SJSA1 (cell line): Measurements from ENCODE around the gene CLCN3. TPM values are rescaled to one million over a fixed set of nuclear protein-coding genes. Genes with fewer than 3 reads are reported as not detected.
"Not testable (repeated sequence)": the region's sequence is repeated elsewhere in the genome, so short reads cannot be mapped to it uniquely, and the experiment has no call there.

Source experiments
- DNase-seq, 2 experiments: peaks; one replicate each; pipeline ENCODE4 v3.0.0-alpha.2; 2015 to 2020; ENCODE audit warnings: low spot score in 2 of 2, low read depth in 1 of 2
- H3K27ac ChIP-seq: fragments of 250-450 bp; sonication (Bioruptor Pico); 2 replicates; pipeline ENCODE4 v1.5.1; 2020; ENCODE audit warnings: mild to moderate bottlenecking, moderate library complexity
- H3K27me3 ChIP-seq: fragments of 250-450 bp; sonication (Bioruptor Pico); replicated peaks from 2 replicates; pipeline ENCODE4 v1.5.1; 2020; ENCODE audit warnings: mild to moderate bottlenecking, moderate library complexity
- H3K36me3 ChIP-seq: fragments of 250-450 bp; sonication (Bioruptor Pico); 2 replicates; pipeline ENCODE4 v1.5.1; 2020; ENCODE audit warnings: mild to moderate bottlenecking
- H3K4me1 ChIP-seq: fragments of 250-450 bp; sonication (Bioruptor Pico); replicated peaks from 2 replicates; pipeline ENCODE4 v1.6.1; 2021; ENCODE audit warnings: mild to moderate bottlenecking
- H3K4me3 ChIP-seq: fragments of 250-450 bp; sonication (Bioruptor Pico); 2 replicates; pipeline ENCODE4 v1.5.1; 2020; ENCODE audit warnings: mild to moderate bottlenecking
- H3K9me3 ChIP-seq: fragments of 250-450 bp; sonication (Bioruptor Pico); replicated peaks from 2 replicates; pipeline ENCODE4 v1.5.1; 2020; ENCODE audit warnings: mild to moderate bottlenecking
- total RNA-seq: library from RNA; depleted of rRNA; stranded (reverse); fragments of >200 nt; shearing (Covaris generic); gene quantifications from 2 replicates; pipeline ENCODE4 v1.2.3, GENCODE V29; 2014; rRNA removed

The CLCN3 gene
- total RNA-seq, 1 experiment from 2014 or later: 19.9 TPM

GRCh38 chr4:169765835-169766234 lies 145.5 kb downstream of the CLCN3 start:
- no peaks in the 10 kb centered on the region for H3K27me3 ChIP-seq
- no peaks in the 10 kb centered on the region for H3K9me3 ChIP-seq
- no peak overlapping the region for H3K27ac ChIP-seq
- no peak overlapping the region for H3K4me3 ChIP-seq
- no peaks in the 10 kb centered on the region for H3K4me1 ChIP-seq
- no peak for DNase-seq
- no peaks in the 10 kb centered on the region for H3K36me3 ChIP-seq

- Histone ChIP-seq H3K27ac (no peak overlapping the region), H3K27me3 (no peaks in the 10 kb centered on the region), H3K4me3 (no peak overlapping the region), H3K4me1 (no peaks in the 10 kb centered on the region), H3K9me3 (no peaks in the 10 kb centered on the region), H3K36me3 (no peaks in the 10 kb centered on the region)
- DNase-seq: no peak
Measured at GRCh38 chr4:169766741-169767140, 146.4 kb downstream of the CLCN3 start.

GRCh38 chr4:169768385-169768784 lies 148.0 kb downstream of the CLCN3 start:
- Histone ChIP-seq H3K9me3 (no peaks in the 10 kb centered on the region), H3K27me3 (no peaks in the 10 kb centered on the region), H3K4me1 (no peaks in the 10 kb centered on the region), H3K27ac (no peak overlapping the region), H3K36me3 (no peaks in the 10 kb centered on the region), H3K4me3 (no peak overlapping the region)
- DNase-seq: no peak

DNA sequence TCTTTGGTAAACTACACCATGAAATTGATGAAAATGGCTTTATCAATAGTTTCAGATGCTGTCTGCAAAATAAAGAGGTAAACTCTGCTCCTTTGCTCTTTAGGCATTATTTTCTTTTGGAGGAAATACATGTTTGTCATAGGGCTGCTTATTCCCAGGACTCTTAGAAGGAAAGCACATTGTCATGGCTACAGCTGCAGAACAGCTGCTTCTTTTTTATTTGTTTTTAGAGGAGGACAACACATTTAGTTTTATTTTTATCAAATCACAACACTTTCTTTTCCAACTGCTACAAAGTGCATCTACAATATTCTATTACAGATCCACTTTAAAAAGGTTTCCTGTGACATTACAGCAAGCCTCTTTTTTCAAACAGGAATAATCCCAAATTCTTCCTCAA lies 150.0 kb downstream of the CLCN3 start:
- Histone ChIP-seq H3K27me3 (no peaks in the 10 kb centered on the region), H3K4me3 (no peak overlapping the region), H3K27ac (no peak overlapping the region), H3K9me3 (no peaks in the 10 kb centered on the region), H3K36me3 (no peaks in the 10 kb centered on the region), H3K4me1 (no peaks in the 10 kb centered on the region)
- no peak for DNase-seq

- not testable (repeated sequence) for H3K9me3 ChIP-seq, H3K4me3 ChIP-seq, DNase-seq, H3K4me1 ChIP-seq, H3K36me3 ChIP-seq, H3K27me3 ChIP-seq, H3K27ac ChIP-seq
Measured at GRCh38 chr4:169771556-169772080, 151.2 kb downstream of the CLCN3 start.

Other genes with a start within 250 kb of the CLCN3 start
- gene NEK1, start 8.0 kb upstream of the CLCN3 start, total RNA-seq: 4.4 and 6.2 TPM in 2 replicates
- 43.4 and 73.1 TPM in 2 replicates for gene HPF1, start 137.4 kb downstream of the CLCN3 start, total RNA-seq